GM23248 (cell line): ENCODE results near the gene ZFYVE21. TPM values are rescaled to one million over a fixed set of nuclear protein-coding genes. Genes with fewer than 3 reads are reported as not detected.

Experiments
- DNase-seq: peaks from one replicate; pipeline ENCODE4 v3.0.0-alpha.2; 2015
- H2AFZ ChIP-seq: fragments of 200-600 bp; sonication (generic); 2 replicates; pipeline ENCODE4 v1.6.1; 2016; ENCODE audit warnings: antibody characterized with exemption
- H3F3A ChIP-seq: fragments of 200-600 bp; sonication (generic); 2 replicates; pipeline ENCODE4 v1.6.1; 2016; ENCODE audit warnings: mild to moderate bottlenecking, antibody characterized with exemption, mixed run types; ENCODE audit not compliant: insufficient read depth
- H3K27ac ChIP-seq: fragments of 200-600 bp; sonication (generic); 2 replicates; pipeline ENCODE4 v1.5.1; 2016; ENCODE audit warnings: mild to moderate bottlenecking
- H3K27me3 ChIP-seq: fragments of 200-600 bp; sonication (generic); replicated peaks from 2 replicates; pipeline ENCODE4 v1.6.1; 2016; ENCODE audit warnings: mild to moderate bottlenecking; ENCODE audit not compliant: insufficient read depth
- H3K36me3 ChIP-seq: fragments of 200-600 bp; sonication (generic); 2 replicates; pipeline ENCODE4 v1.6.1; 2016; ENCODE audit warnings: low read depth, mild to moderate bottlenecking
- H3K4me1 ChIP-seq: fragments of 200-600 bp; sonication (generic); 2 replicates; pipeline ENCODE4 v1.6.1; 2016; ENCODE audit warnings: mild to moderate bottlenecking; ENCODE audit not compliant: insufficient read depth
- H3K4me2 ChIP-seq: fragments of 200-600 bp; sonication (generic); one replicate; pipeline ENCODE4 v1.6.1; 2016; ENCODE audit warnings: mild to moderate bottlenecking; ENCODE audit not compliant: unreplicated experiment
- H3K4me3 ChIP-seq: fragments of 200-600 bp; sonication (generic); 2 replicates; pipeline ENCODE4 v1.5.1; 2016; ENCODE audit warnings: mild to moderate bottlenecking
- H3K79me2 ChIP-seq: fragments of 200-600 bp; sonication (generic); 2 replicates; pipeline ENCODE4 v1.6.1; 2016; ENCODE audit warnings: mild to moderate bottlenecking; ENCODE audit not compliant: insufficient read depth
- H3K9ac ChIP-seq: fragments of 200-600 bp; sonication (generic); 2 replicates; pipeline ENCODE4 v1.6.1; 2016; ENCODE audit warnings: mild to moderate bottlenecking
- H3K9me2 ChIP-seq: fragments of 200-600 bp; sonication (generic); 2 replicates; pipeline ENCODE4 v1.6.1; 2016; ENCODE audit warnings: mixed run types, mild to moderate bottlenecking, moderate library complexity; ENCODE audit not compliant: insufficient read depth
- H3K9me3 ChIP-seq: fragments of 200-600 bp; sonication (generic); one replicate; pipeline ENCODE4 v1.6.1; 2017; ENCODE audit warnings: low read depth
- H4K20me1 ChIP-seq: fragments of 200-600 bp; sonication (generic); 2 replicates; pipeline ENCODE4 v1.6.0; 2016; ENCODE audit not compliant: insufficient read depth
- EZH2 ChIP-seq: fragments of 200-600 bp; sonication (generic); IDR thresholded peaks from 2 replicates; pipeline ENCODE4 v1.6.1; 2018; ENCODE audit warnings: antibody characterized with exemption, mild to moderate bottlenecking; ENCODE audit not compliant: insufficient read depth, poor library complexity, severe bottlenecking
- EZH2phosphoT487 ChIP-seq: fragments of 200-600 bp; sonication (generic); IDR thresholded peaks from 2 replicates; pipeline ENCODE4 v1.6.1; 2018; ENCODE audit warnings: antibody characterized with exemption, moderate library complexity, mild to moderate bottlenecking, low read depth; ENCODE audit not compliant: insufficient read depth
- WGBS, 2 experiments: methylation state at CpG; one replicate each; pipeline ENCODE4 v1.1.6; 2015 to 2017; ENCODE audit warnings: low lambda C conversion rate in 2 of 2, low coverage in 1 of 2; ENCODE audit errors: missing lambda C conversion rate in 2 of 2; 5-methylcytosine and 5-hydroxymethylcytosine counted together
- in situ Hi-C: fragments of 300-500 bp; cut with MboI; formaldehyde crosslinking; loops from 2 replicates; pipeline ENCODE4 v1.15.0; 2020
- polyA plus RNA-seq: library from polyadenylated mRNA; unstranded; fragments of >200 nt; fragmentation: Nextera tagmentation; extraction: Ambion mirVana; gene quantifications from 2 replicates; pipeline ENCODE4 v1.2.1, GENCODE V29; 2016
- total RNA-seq: library from RNA; depleted of rRNA; stranded (reverse); fragments of >200 nt; shearing (Covaris generic); gene quantifications from 2 replicates; pipeline ENCODE4 v1.2.3, GENCODE V29; 2014

ZFYVE21 gene
- total and polyA plus RNA-seq, 2 experiments from 2014 or later: 77.4 to 112 TPM

DNA sequence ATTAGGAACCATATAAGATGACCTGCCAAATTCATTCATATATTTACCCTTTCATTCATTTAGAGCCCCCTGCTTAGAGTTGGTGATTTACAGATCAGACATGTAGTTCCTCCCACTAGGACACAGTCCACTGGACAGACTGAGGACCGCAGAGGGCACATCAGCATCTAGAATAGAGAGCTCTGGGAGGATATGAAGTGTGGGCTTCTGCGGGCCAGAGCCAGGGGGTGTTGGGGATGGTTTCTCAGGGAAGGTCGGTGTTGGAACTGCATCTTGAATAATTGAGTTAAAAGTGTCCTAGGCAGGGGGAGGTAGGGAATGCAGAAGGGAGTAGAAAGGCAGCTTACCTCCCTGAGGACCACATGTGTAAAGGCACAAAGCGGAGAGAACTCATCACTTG, 43.7 kb upstream of the ZFYVE21 start:
- Histone ChIP-seq H3K4me3 (no peak overlapping the region), H3K79me2 (peaks cover 100% of the 10 kb centered on the region), H3K4me2 (no peak overlapping the region), H3K4me1 (no peaks in the 10 kb centered on the region), H3K27ac (no peak overlapping the region), H3K27me3 (no peaks in the 10 kb centered on the region), H3K9me3 (no peaks in the 10 kb centered on the region), H2AFZ (no peak overlapping the region), H4K20me1 (no peaks in the 10 kb centered on the region), H3F3A (peaks cover 56% of the 10 kb centered on the region), H3K9ac (no peak overlapping the region), H3K36me3 (peaks cover 87% of the 10 kb centered on the region), H3K9me2 (no peaks in the 10 kb centered on the region)
- TF ChIP-seq EZH2: no peak
- no peak for TF ChIP-seq EZH2phosphoT487
- DNase-seq: no peak
- 84 to 94% methylated on average over 4 of the region's 4 CpGs for WGBS, 2 experiments
- in situ Hi-C loops: no loop called here

DNA sequence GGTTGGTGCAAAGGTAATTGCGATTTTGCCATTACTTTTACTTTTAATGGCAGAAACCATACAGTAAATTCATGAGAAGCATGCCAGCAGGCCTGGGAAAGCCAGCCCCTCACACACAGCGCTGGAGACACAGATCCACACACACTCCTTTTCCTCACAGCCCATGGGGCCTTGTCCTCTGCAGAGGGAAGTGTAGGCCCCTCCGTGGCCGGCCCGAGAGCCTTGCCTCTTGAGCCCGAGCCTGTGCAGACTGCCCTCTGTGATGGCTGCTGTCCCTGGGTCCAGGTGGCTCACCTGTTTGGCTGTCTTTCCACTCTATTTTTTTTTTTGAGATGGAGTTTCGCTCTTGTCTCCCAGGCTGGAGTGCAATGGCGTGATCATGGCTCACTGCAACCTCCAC, 39.7 kb upstream of the ZFYVE21 start:
- H3F3A ChIP-seq: peaks cover 52% of the 10 kb centered on the region
- no peaks in the 10 kb centered on the region for H3K9me2 ChIP-seq
- WGBS, 2 experiments: 97 to 100% methylated on average over 6 to 8 of the region's 8 CpGs
- H3K27ac ChIP-seq: no peak overlapping the region
- no peaks in the 10 kb centered on the region for H3K27me3 ChIP-seq
- in situ Hi-C loops: no loop called here
- H3K4me2 ChIP-seq: no peak overlapping the region
- H3K4me3 ChIP-seq: no peak overlapping the region
- peaks cover 100% of the 10 kb centered on the region for H3K79me2 ChIP-seq
- TF ChIP-seq EZH2phosphoT487: no peak
- TF ChIP-seq EZH2: no peak
- no peaks in the 10 kb centered on the region for H4K20me1 ChIP-seq
- no peak overlapping the region for H2AFZ ChIP-seq
- H3K36me3 ChIP-seq: peaks cover 96% of the 10 kb centered on the region
- no peaks in the 10 kb centered on the region for H3K4me1 ChIP-seq
- H3K9ac ChIP-seq: no peak overlapping the region
- H3K9me3 ChIP-seq: no peaks in the 10 kb centered on the region
- DNase-seq: no peak

DNA sequence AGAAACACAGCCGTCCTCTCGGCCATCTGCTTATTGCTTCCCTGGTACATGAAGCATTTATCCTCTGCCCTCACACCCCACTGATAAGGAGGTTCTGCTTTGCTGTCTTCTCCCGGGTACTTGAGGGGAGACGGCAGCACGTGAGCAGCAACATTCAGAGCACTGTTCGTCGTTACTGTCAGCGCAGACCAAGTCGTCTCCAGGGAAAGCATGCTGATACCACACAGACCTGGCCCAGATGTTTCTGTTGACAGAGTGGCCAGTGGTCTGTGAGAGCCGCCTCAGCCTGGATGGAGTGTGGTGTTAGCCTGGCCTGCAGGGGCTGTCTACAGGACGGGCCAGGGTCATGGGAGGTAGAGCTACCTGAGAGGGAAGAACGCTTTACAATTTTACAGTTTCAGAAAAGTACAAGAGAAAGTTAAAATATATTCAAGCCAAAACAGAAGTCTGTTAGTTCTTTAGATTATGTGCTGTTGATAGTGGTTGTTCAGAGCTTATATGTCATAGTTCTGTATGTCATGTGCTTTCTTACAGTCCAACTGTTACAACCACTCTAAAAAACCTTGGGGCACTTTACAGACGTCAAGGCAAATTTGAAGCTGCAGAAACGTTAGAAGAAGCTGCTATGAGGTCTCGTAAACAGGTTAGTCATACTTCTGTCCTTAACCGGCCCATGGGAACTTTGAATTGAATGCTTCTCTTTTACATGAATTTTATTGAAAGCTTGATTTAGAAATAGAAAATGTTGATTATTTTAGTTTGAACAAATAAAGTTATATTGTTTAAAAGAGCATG, 38.5 kb upstream of the ZFYVE21 start:
- Histone ChIP-seq H3K9ac (no peak overlapping the region), H2AFZ (no peak overlapping the region), H3K79me2 (peaks cover 100% of the 10 kb centered on the region), H3K4me2 (no peak overlapping the region), H3K9me3 (no peaks in the 10 kb centered on the region), H3K27ac (no peak overlapping the region), H3K4me1 (no peaks in the 10 kb centered on the region), H3K9me2 (no peaks in the 10 kb centered on the region), H4K20me1 (no peaks in the 10 kb centered on the region), H3K4me3 (no peak overlapping the region), H3K27me3 (no peaks in the 10 kb centered on the region), H3K36me3 (peaks cover 96% of the 10 kb centered on the region), H3F3A (peaks cover 46% of the 10 kb centered on the region)
- in situ Hi-C loops: no loop called here
- 76 to 78% methylated on average over 16 of the region's 16 CpGs for WGBS, 2 experiments
- DNase-seq: no peak
- no peak for TF ChIP-seq EZH2
- TF ChIP-seq EZH2phosphoT487: no peak

DNA sequence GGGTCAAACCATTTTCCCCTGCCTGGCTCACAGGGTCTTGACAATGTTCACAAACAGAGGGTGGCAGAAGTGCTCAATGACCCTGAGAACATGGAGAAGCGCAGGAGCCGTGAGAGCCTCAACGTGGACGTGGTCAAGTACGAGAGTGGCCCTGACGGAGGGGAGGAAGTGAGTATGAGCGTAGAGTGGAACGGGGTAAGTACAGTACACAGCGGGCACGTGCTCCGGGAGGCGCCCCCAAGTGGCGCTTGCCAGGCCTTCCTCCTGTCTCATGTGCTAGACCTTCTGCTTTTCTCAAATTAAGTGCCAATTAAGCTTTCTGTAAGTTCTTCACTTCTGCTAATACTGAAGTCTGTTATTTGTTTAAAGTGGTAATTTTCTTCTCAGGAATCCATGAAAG, 36.3 kb upstream of the ZFYVE21 start:
- TF ChIP-seq EZH2: no peak
- no peak for TF ChIP-seq EZH2phosphoT487
- Histone ChIP-seq H3K4me1 (no peaks in the 10 kb centered on the region), H2AFZ (no peak overlapping the region), H3K27ac (no peak overlapping the region), H3K4me3 (no peak overlapping the region), H3K9ac (no peak overlapping the region), H4K20me1 (no peaks in the 10 kb centered on the region), H3K27me3 (no peaks in the 10 kb centered on the region), H3K4me2 (no peak overlapping the region), H3K79me2 (peaks cover 99% of the 10 kb centered on the region), H3K9me3 (no peaks in the 10 kb centered on the region), H3F3A (peaks cover 46% of the 10 kb centered on the region), H3K36me3 (peaks cover 95% of the 10 kb centered on the region), H3K9me2 (no peaks in the 10 kb centered on the region)
- 54 to 64% methylated on average over 12 to 13 of the region's 13 CpGs for WGBS, 2 experiments
- peak; percentile 50 for DNase-seq
- in situ Hi-C loops: no loop called here
